Hepatocyte (in vitro differentiated cells): Measurements from ENCODE around the gene GOLGA2. TPM values are rescaled to one million over a fixed set of nuclear protein-coding genes. Genes with fewer than 3 reads are reported as not detected.

Experiments used
- DNase-seq: peaks from one replicate; pipeline ENCODE4 v3.0.0-alpha.2; 2016; ENCODE audit warnings: low spot score
- H2AFZ ChIP-seq: fragments of 200-600 bp; sonication (generic); 2 replicates; pipeline ENCODE4 v1.6.0; 2016; ENCODE audit warnings: antibody characterized with exemption, mild to moderate bottlenecking
- H3K27ac ChIP-seq: fragments of 200-600 bp; sonication (generic); 2 replicates; pipeline ENCODE4 v1.5.1; 2016; ENCODE audit warnings: mild to moderate bottlenecking
- H3K27me3 ChIP-seq: fragments of 200-600 bp; sonication (generic); 2 replicates; pipeline ENCODE4 v1.6.1; 2016
- H3K36me3 ChIP-seq: fragments of 200-600 bp; sonication (generic); replicated peaks from 2 replicates; pipeline ENCODE4 v1.5.1; 2016; ENCODE audit warnings: low read depth; ENCODE audit not compliant: insufficient read depth
- H3K4me1 ChIP-seq: fragments of 200-600 bp; sonication (generic); 2 replicates; pipeline ENCODE4 v1.5.1; 2016; ENCODE audit warnings: mild to moderate bottlenecking, moderate library complexity; ENCODE audit not compliant: insufficient read depth
- H3K4me2 ChIP-seq: fragments of 200-600 bp; sonication (generic); 2 replicates; pipeline ENCODE4 v1.6.0; 2016
- H3K4me3 ChIP-seq: fragments of 200-600 bp; sonication (generic); 2 replicates; pipeline ENCODE4 v1.5.1; 2016; ENCODE audit warnings: mild to moderate bottlenecking
- H3K79me2 ChIP-seq: fragments of 200-600 bp; sonication (generic); 2 replicates; pipeline ENCODE4 v1.6.0; 2017; ENCODE audit warnings: mild to moderate bottlenecking
- H3K9me2 ChIP-seq: fragments of 200-600 bp; sonication (generic); replicated peaks from 2 replicates; pipeline ENCODE4 v1.6.0; 2017; ENCODE audit warnings: mild to moderate bottlenecking; ENCODE audit not compliant: insufficient read depth
- H3K9me3 ChIP-seq: fragments of 200-600 bp; sonication (generic); 2 replicates; pipeline ENCODE4 v1.5.1; 2016; ENCODE audit warnings: low read depth, mild to moderate bottlenecking
- H4K20me1 ChIP-seq: fragments of 200-600 bp; sonication (generic); 2 replicates; pipeline ENCODE4 v1.6.0; 2016; ENCODE audit warnings: mild to moderate bottlenecking; ENCODE audit not compliant: insufficient read depth, poor library complexity, severe bottlenecking
- EZH2 ChIP-seq: fragments of 200-600 bp; sonication (generic); IDR thresholded peaks from 2 replicates; pipeline ENCODE4 v1.6.1; 2016; ENCODE audit warnings: antibody characterized with exemption, mild to moderate bottlenecking, borderline replicate concordance
- EZH2phosphoT487 ChIP-seq: fragments of 200-600 bp; sonication (generic); IDR thresholded peaks from one replicate; pipeline ENCODE4 v1.6.1; 2018; ENCODE audit warnings: antibody characterized with exemption, mild to moderate bottlenecking, low read depth, moderate library complexity; ENCODE audit not compliant: unreplicated experiment, severe bottlenecking
- WGBS: methylation state at CpG from one replicate; pipeline ENCODE4 v1.1.6; 2016; ENCODE audit warnings: low lambda C conversion rate; ENCODE audit errors: missing lambda C conversion rate; 5-methylcytosine and 5-hydroxymethylcytosine counted together
- polyA plus RNA-seq: library from polyadenylated mRNA; unstranded; fragments of >200 nt; fragmentation: Nextera tagmentation; extraction: Ambion mirVana; gene quantifications from 2 replicates; pipeline ENCODE4 v1.2.1, GENCODE V29; 2016
- total RNA-seq: library from RNA; depleted of rRNA; stranded (reverse); fragments of >200 nt; gene quantifications from 2 replicates; pipeline ENCODE4 v1.2.3, GENCODE V29; 2014
- TF ChIP-seq, protein P1 (sequence below): fragments of 200-600 bp; sonication (generic); IDR thresholded peaks from 2 replicates; pipeline ENCODE4 v1.5.1; 2016; ENCODE audit warnings: antibody characterized with exemption, mild to moderate bottlenecking; ENCODE audit not compliant: poor library complexity

The GOLGA2 gene
- total and polyA plus RNA-seq, 2 experiments from 2014 or later, result 37.6 to 79.9 TPM

- TF ChIP-seq EZH2phosphoT487 (no peak), EZH2 (no peak)
- TF ChIP-seq, protein P1, sequence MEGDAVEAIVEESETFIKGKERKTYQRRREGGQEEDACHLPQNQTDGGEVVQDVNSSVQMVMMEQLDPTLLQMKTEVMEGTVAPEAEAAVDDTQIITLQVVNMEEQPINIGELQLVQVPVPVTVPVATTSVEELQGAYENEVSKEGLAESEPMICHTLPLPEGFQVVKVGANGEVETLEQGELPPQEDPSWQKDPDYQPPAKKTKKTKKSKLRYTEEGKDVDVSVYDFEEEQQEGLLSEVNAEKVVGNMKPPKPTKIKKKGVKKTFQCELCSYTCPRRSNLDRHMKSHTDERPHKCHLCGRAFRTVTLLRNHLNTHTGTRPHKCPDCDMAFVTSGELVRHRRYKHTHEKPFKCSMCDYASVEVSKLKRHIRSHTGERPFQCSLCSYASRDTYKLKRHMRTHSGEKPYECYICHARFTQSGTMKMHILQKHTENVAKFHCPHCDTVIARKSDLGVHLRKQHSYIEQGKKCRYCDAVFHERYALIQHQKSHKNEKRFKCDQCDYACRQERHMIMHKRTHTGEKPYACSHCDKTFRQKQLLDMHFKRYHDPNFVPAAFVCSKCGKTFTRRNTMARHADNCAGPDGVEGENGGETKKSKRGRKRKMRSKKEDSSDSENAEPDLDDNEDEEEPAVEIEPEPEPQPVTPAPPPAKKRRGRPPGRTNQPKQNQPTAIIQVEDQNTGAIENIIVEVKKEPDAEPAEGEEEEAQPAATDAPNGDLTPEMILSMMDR, result no peak
- Histone ChIP-seq H3K4me3 (no peak overlapping the region), H3K4me1 (peaks cover 15% of the 10 kb centered on the region), H3K36me3 (no peaks in the 10 kb centered on the region), H2AFZ (no peak overlapping the region), H3K27me3 (no peaks in the 10 kb centered on the region), H3K9me2 (no peaks in the 10 kb centered on the region), H3K79me2 (no peaks in the 10 kb centered on the region), H4K20me1 (no peaks in the 10 kb centered on the region), H3K27ac (peak overlapping the region; percentile 70), H3K4me2 (no peak overlapping the region), H3K9me3 (no peaks in the 10 kb centered on the region)
- 61% methylated on average over 10 of the region's 10 CpGs for WGBS
- peak; percentile 62 for DNase-seq
Observed at GRCh38 chr9:128215491-128216409, 60.1 kb downstream of the GOLGA2 start.

GRCh38 chr9:128214571-128215490, 61.0 kb downstream of the GOLGA2 start:
- Histone ChIP-seq H3K27ac (peak overlapping the region; percentile 70), H4K20me1 (no peaks in the 10 kb centered on the region), H3K4me3 (no peak overlapping the region), H3K36me3 (no peaks in the 10 kb centered on the region), H3K79me2 (no peaks in the 10 kb centered on the region), H3K4me1 (peaks cover 15% of the 10 kb centered on the region), H3K9me3 (no peaks in the 10 kb centered on the region), H3K27me3 (no peaks in the 10 kb centered on the region), H3K9me2 (no peaks in the 10 kb centered on the region), H2AFZ (no peak overlapping the region), H3K4me2 (no peak overlapping the region)
- TF ChIP-seq, protein P1, result no peak
- TF ChIP-seq EZH2, result no peak
- no peak for TF ChIP-seq EZH2phosphoT487
- WGBS, result 81% methylated on average over 21 of the region's 21 CpGs
- DNase-seq, result peak; percentile 7

DNA sequence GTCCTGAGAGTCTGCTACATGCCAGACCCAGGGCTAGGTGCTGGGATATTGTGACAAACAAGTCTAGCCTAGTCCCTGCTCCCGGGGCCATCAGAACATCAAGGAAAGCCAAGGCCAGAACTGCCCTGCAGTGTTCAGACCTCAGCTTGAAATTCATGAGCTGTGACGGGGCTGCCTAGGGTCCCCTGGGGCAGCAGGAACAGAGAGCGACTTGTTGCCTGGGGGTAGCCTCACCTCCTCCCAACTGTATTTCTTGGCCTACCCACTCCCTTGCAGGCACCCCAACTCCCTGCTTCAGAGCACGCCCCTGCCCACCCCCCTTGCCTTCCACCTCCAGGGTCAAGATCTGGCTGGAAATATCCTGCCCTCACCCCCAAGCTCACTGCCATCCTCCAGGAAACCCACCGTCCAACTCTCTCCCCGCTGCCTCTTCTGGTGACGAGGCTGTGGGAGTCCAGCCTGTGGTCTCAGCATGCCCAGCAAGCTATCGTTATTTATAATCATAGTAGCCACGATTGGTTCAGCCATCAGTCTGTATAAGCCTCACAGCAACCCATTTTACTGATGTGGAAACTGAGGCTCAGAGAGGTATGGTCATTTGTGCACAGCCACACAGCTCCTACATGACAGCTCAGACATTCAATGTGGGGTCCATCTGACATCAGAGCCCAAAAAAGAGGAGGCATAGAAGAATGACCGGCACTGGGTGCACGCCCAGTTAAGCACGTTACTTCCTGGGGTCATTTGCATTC, 61.9 kb downstream of the GOLGA2 start:
- no peak for TF ChIP-seq EZH2
- TF ChIP-seq, protein P1, result no peak
- no peak for TF ChIP-seq EZH2phosphoT487
- H3K4me3 ChIP-seq, result no peak overlapping the region
- H3K4me2 ChIP-seq, result no peak overlapping the region
- H3K79me2 ChIP-seq, result no peaks in the 10 kb centered on the region
- H3K9me2 ChIP-seq, result no peaks in the 10 kb centered on the region
- H3K36me3 ChIP-seq, result no peaks in the 10 kb centered on the region
- H3K27ac ChIP-seq, result no peak overlapping the region
- H3K27me3 ChIP-seq, result no peaks in the 10 kb centered on the region
- no peak overlapping the region for H2AFZ ChIP-seq
- H3K4me1 ChIP-seq, result peaks cover 15% of the 10 kb centered on the region
- no peaks in the 10 kb centered on the region for H4K20me1 ChIP-seq
- 92% methylated on average over 11 of the region's 12 CpGs for WGBS
- no peak for DNase-seq
- H3K9me3 ChIP-seq, result no peaks in the 10 kb centered on the region
